NCI-H2107 treated with DMSO at 0.1 percent for 48 hours (cell line): Measurements from ENCODE around the gene ANKRD34A.

Experiments
- DNase-seq: peaks from one replicate; lab custom pipeline; 2025; ENCODE audit not compliant: unreplicated experiment; lab: John Stamatoyannopoulos, UW

ANKRD34A gene

GRCh38 chr1:145964328-145965118 is at the start of gene ANKRD34A, which contains the start of gene POLR3GL:
Gene ANKRD34A (minus strand): TSS chr1:145964575. CDS start chr1:145961759, 2,816 bp downstream.
Gene POLR3GL (plus strand): TSS chr1:145964690. CDS start chr1:145974866, 10,176 bp downstream.
- DNase-seq, result peak; percentile 85

- DNase-seq, result no peak
Observed at GRCh38 chr1:146013559-146013922, 49.2 kb upstream of the ANKRD34A start.

- DNase-seq, result peak; percentile 71
Observed at GRCh38 chr1:146012703-146013558, 48.6 kb upstream of the ANKRD34A start.

- DNase-seq, result no peak
Observed at GRCh38 chr1:146010126-146010738, 45.9 kb upstream of the ANKRD34A start.

- no peak for DNase-seq
Observed at GRCh38 chr1:146007489-146008133, 43.2 kb upstream of the ANKRD34A start.

- no peak for DNase-seq
Observed at GRCh38 chr1:146001709-146002108, 37.3 kb upstream of the ANKRD34A start.

- DNase-seq, result peak; percentile 66
Observed at GRCh38 chr1:145999321-146000024, 35.1 kb upstream of the ANKRD34A start.

GRCh38 chr1:145997718-145998023 is 33.3 kb upstream of the ANKRD34A start:
- DNase-seq, result peak; percentile 44

GRCh38 chr1:145997016-145997717 is 32.8 kb upstream of the ANKRD34A start:
- peak; percentile 58 for DNase-seq

- peak; percentile 99 for DNase-seq
Observed at GRCh38 chr1:145996433-145997015, 32.1 kb upstream of the ANKRD34A start, which contains the start of gene TXNIP. Gene TXNIP (minus strand): TSS chr1:145996579. CDS start chr1:145996266, 313 bp downstream.

- peak; percentile 64 for DNase-seq
Observed at GRCh38 chr1:145995964-145996432, 31.6 kb upstream of the ANKRD34A start.

- DNase-seq, result no peak
Observed at GRCh38 chr1:145995148-145995881, 30.9 kb upstream of the ANKRD34A start.

GRCh38 chr1:145994391-145995120 is 30.2 kb upstream of the ANKRD34A start:
- no peak for DNase-seq

GRCh38 chr1:145993618-145994390 is 29.4 kb upstream of the ANKRD34A start:
- no peak for DNase-seq

- no peak for DNase-seq
Observed at GRCh38 chr1:145992958-145993617, 28.7 kb upstream of the ANKRD34A start.

- no peak for DNase-seq
Observed at GRCh38 chr1:145992502-145992936, 28.1 kb upstream of the ANKRD34A start.
